Endothelial cell of umbilical vein (primary cell): Measurements from ENCODE around the gene SSC5D. TPM values are rescaled to one million over a fixed set of nuclear protein-coding genes. Genes with fewer than 3 reads are reported as not detected.

Source experiments
- BruUV-seq: library from RNA; stranded (reverse); fragments of 400-500 nt; replicated peaks from 2 replicates; lab custom pipeline; 2021; lab: Mats Ljungman, UMichigan
- CTCF ChIA-PET: fragments of 300-600, 350-600 bp; sonication (Branson Sonifier 250); formaldehyde crosslinking; loops from one replicate; lab custom pipeline; 2021; ENCODE audit warnings: antibody characterized with exemption, inconsistent platforms; lab: Charles Lee
- POLR2A ChIA-PET: fragments of 300-600, 350-600 bp; sonication (Branson Sonifier 250); formaldehyde crosslinking; loops from one replicate; lab custom pipeline; 2021; ENCODE audit warnings: antibody characterized with exemption, inconsistent platforms; lab: Charles Lee
- DNase-seq: peaks from one replicate; pipeline ENCODE4 v3.0.0-alpha.2; 2011; ENCODE audit warnings: low read depth, low spot score
- FAIRE-seq: peaks from 2 replicates; lab custom pipeline; 2011; peaks lifted over from hg19 to GRCh38; lab: Jason Lieb, UNC
- H2AFZ ChIP-seq: 2 replicates; pipeline ENCODE4 v1.6.0; 2012; ENCODE audit warnings: low read depth, low read length, control low read depth, inconsistent platforms
- H3K27ac ChIP-seq: 2 replicates; pipeline ENCODE4 v1.5.1; 2011; ENCODE audit warnings: low read depth, mild to moderate bottlenecking, control low read depth, low read length, moderate library complexity; ENCODE audit not compliant: insufficient read depth
- H3K27me3 ChIP-seq, 2 experiments: 2 replicates each; pipeline versions ENCODE4 v1.6.0 to v1.6.1; 2011; ENCODE audit warnings: low read length in 2 of 2, mixed read lengths in 1 of 2; ENCODE audit not compliant: control insufficient read depth in 2 of 2, insufficient read depth in 2 of 2
- H3K36me3 ChIP-seq, 2 experiments: 2 replicates in 1 of 2; 3 replicates in 1 of 2; pipeline ENCODE4 v1.5.1; 2011; ENCODE audit warnings: low read length in 2 of 2, mild to moderate bottlenecking in 1 of 2, moderate library complexity in 1 of 2; ENCODE audit not compliant: control insufficient read depth in 2 of 2, insufficient read depth in 2 of 2; ENCODE audit errors: extremely low read depth in 1 of 2
- H3K4me1 ChIP-seq: 3 replicates; pipeline ENCODE4 v1.5.1; 2011; ENCODE audit warnings: mild to moderate bottlenecking, low read length; ENCODE audit not compliant: control insufficient read depth, insufficient read depth; ENCODE audit errors: extremely low read depth
- H3K4me2 ChIP-seq: 2 replicates; pipeline ENCODE4 v1.6.1; 2011; ENCODE audit warnings: low read length, control low read depth, mixed read lengths; ENCODE audit not compliant: insufficient read depth
- H3K4me3 ChIP-seq, 3 experiments: fragments of 200-600 bp in 1 of 3; sonication (generic), shearing (Covaris generic) in 1 of 3; replicated peaks in 1 of 3; 2 replicates each; pipeline ENCODE4 v1.5.1; 2011 to 2016; ENCODE audit warnings: control low read depth in 3 of 3, low read length in 3 of 3, mild to moderate bottlenecking in 2 of 3, inconsistent platforms in 1 of 3, low read depth in 1 of 3, moderate library complexity in 1 of 3; ENCODE audit not compliant: insufficient read depth in 1 of 3
- H3K79me2 ChIP-seq: 2 replicates; pipeline ENCODE4 v1.6.0; 2012; ENCODE audit warnings: low read length, inconsistent platforms; ENCODE audit not compliant: control insufficient read depth, insufficient read depth
- H3K9ac ChIP-seq: replicated peaks from 2 replicates; pipeline ENCODE3; 2011; ENCODE audit warnings: low read length, control low read depth; ENCODE audit not compliant: insufficient read depth; ENCODE audit errors: extremely low read depth
- H3K9me1 ChIP-seq: replicated peaks from 3 replicates; pipeline ENCODE4 v1.6.0; 2011; ENCODE audit warnings: mild to moderate bottlenecking, low read length; ENCODE audit not compliant: control insufficient read depth, insufficient read depth; ENCODE audit errors: extremely low read depth
- H3K9me3 ChIP-seq: replicated peaks from 2 replicates; pipeline ENCODE4 v1.5.1; 2012; ENCODE audit warnings: low read length, inconsistent platforms; ENCODE audit not compliant: control insufficient read depth, insufficient read depth
- H4K20me1 ChIP-seq: replicated peaks from 2 replicates; pipeline ENCODE3; 2011; ENCODE audit warnings: mild to moderate bottlenecking, low read length; ENCODE audit not compliant: control insufficient read depth, insufficient read depth; ENCODE audit errors: extremely low read depth
- EZH2 ChIP-seq: IDR thresholded peaks from 2 replicates; pipeline ENCODE4 v1.6.1; 2012; ENCODE audit warnings: borderline replicate concordance, low read depth, mild to moderate bottlenecking, moderate library complexity, low read length, inconsistent platforms; ENCODE audit not compliant: severe bottlenecking
- FOS ChIP-seq: IDR thresholded peaks from 2 replicates; pipeline ENCODE4 v1.6.1; 2011; ENCODE audit warnings: mild to moderate bottlenecking, low read length, moderate library complexity, borderline replicate concordance; ENCODE audit not compliant: insufficient read depth
- JUN ChIP-seq: IDR thresholded peaks from 2 replicates; pipeline ENCODE4 v1.6.1; 2011; ENCODE audit warnings: borderline replicate concordance, low read depth; ENCODE audit not compliant: insufficient read length, insufficient read depth
- MYC ChIP-seq: IDR thresholded peaks from one replicate; pipeline ENCODE4 v1.6.1; 2011; ENCODE audit warnings: mild to moderate bottlenecking, low read depth, low read length
- POLR2A ChIP-seq: IDR thresholded peaks from 2 replicates; pipeline ENCODE4 v1.6.1; 2012; ENCODE audit warnings: low read depth, mild to moderate bottlenecking, control low read depth, low read length
- POLR2AphosphoS5 ChIP-seq: IDR thresholded peaks from 2 replicates; pipeline ENCODE4 v1.6.1; 2012; ENCODE audit warnings: low read depth, mild to moderate bottlenecking, control low read depth, low read length, moderate library complexity; ENCODE audit not compliant: insufficient read depth
- dilution Hi-C: fragments of 300-500 bp; cut with MboI; formaldehyde crosslinking; loops from one replicate; pipeline ENCODE4 v1.15.0; 2019; ENCODE audit warnings: low sequenced_read_pairs; ENCODE audit not compliant: extremely low pct_ligation_motif_present
- intact Hi-C: fragments of 100-400 bp; cut with micrococcal nuclease; formaldehyde crosslinking; loops from one replicate; pipeline ENCODE4 v1.10.0; 2022
- polyA plus RNA-seq, 4 experiments: library from polyadenylated mRNA; depleted of rRNA in 3 of 4; stranded (reverse) in 3 of 4; unstranded in 1 of 4; fragments of >200 nt; gene quantifications; 2 replicates each; pipeline versions ENCODE4 v1.2.1 to v1.2.3, GENCODE V29; 2011 to 2012; ENCODE audit warnings: missing spikeins in 1 of 4
- total RNA-seq: library from RNA; stranded (reverse); gene quantifications from 2 replicates; pipeline ENCODE4 v1.2.3, GENCODE V29; 2021
- TF ChIP-seq, protein P1 (sequence below), 2 donors: IDR thresholded peaks; 1 replicate in 1 of 2; 2 replicates in 1 of 2; pipeline ENCODE4 v1.5.1; 2011; ENCODE audit warnings: low read length in 2 of 2, mild to moderate bottlenecking in 2 of 2, moderate library complexity in 2 of 2, control low read depth in 1 of 2, inconsistent platforms in 1 of 2, low read depth in 1 of 2; ENCODE audit not compliant: insufficient read depth in 1 of 2; ENCODE audit errors: extremely low read depth in 1 of 2
- TF ChIP-seq, protein P2 (sequence below): IDR thresholded peaks from 2 replicates; pipeline ENCODE4 v1.6.1; 2011; ENCODE audit not compliant: insufficient read depth, insufficient read length

Gene SSC5D
- total and polyA plus RNA-seq, 2 donors (not counting 3 experiments of a cell fraction or from before 2014, with no cell fraction given) = 0.47 to 1.3 TPM

DNA sequence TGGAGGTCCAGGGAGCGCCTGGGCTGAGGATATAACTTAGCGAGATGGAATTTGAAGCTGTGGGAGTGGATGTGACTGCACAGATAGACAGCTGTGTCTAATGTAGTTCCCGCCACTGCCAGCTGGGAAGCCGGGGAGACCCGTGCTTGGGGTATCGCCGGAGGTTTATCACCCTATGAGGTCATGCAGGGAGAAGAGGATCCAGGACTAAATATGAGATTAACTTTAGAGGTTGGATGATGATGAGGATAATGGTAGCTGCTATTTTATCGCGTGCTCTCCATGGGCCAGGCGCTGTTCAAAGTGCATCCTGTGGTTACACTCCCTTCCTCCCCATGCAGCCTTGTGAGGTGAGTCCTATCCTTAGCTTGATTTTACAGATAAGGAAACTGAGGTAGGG is 19.9 kb downstream of the SSC5D start:
- no peak for FAIRE-seq
- no peaks in the 10 kb centered on the region for H3K36me3 ChIP-seq
- no peaks in the 10 kb centered on the region for H3K9me3 ChIP-seq
- no peaks in the 10 kb centered on the region for H3K9me1 ChIP-seq
- no peak overlapping the region for H3K4me2 ChIP-seq
- TF ChIP-seq POLR2A = no peak
- no peak for TF ChIP-seq MYC
- no peak for TF ChIP-seq FOS
- no peak for TF ChIP-seq EZH2
- TF ChIP-seq, protein P1, sequence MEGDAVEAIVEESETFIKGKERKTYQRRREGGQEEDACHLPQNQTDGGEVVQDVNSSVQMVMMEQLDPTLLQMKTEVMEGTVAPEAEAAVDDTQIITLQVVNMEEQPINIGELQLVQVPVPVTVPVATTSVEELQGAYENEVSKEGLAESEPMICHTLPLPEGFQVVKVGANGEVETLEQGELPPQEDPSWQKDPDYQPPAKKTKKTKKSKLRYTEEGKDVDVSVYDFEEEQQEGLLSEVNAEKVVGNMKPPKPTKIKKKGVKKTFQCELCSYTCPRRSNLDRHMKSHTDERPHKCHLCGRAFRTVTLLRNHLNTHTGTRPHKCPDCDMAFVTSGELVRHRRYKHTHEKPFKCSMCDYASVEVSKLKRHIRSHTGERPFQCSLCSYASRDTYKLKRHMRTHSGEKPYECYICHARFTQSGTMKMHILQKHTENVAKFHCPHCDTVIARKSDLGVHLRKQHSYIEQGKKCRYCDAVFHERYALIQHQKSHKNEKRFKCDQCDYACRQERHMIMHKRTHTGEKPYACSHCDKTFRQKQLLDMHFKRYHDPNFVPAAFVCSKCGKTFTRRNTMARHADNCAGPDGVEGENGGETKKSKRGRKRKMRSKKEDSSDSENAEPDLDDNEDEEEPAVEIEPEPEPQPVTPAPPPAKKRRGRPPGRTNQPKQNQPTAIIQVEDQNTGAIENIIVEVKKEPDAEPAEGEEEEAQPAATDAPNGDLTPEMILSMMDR (IDR thresholded peaks at IDR 0.05; ENCODE audit: extremely low read depth in 1 of 2, insufficient read depth in 1 of 2, low read depth in 1 of 2, low read length in 2 of 2) = no peak
- TF ChIP-seq JUN = no peak
- TF ChIP-seq POLR2AphosphoS5 = no peak
- TF ChIP-seq, protein P2, sequence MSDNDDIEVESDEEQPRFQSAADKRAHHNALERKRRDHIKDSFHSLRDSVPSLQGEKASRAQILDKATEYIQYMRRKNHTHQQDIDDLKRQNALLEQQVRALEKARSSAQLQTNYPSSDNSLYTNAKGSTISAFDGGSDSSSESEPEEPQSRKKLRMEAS = no peak
- DNase-seq = no peak
- intact Hi-C loops = no loop called here
- ChIA-PET CTCF (interaction anchor here (0.7 to 7.2 kb wide), 4 partner anchors 19 to 125 kb away, joined by 3 to 55 read pairs (median 5); no protein-coding TSS in a partner anchor), POLR2A (interaction anchor here (0.6 kb wide), 1 partner anchor 27 kb away, joined by 3 read pairs; no protein-coding TSS in a partner anchor)
- no peak overlapping the region for H3K4me3 ChIP-seq
- H3K79me2 ChIP-seq = no peaks in the 10 kb centered on the region
- H4K20me1 ChIP-seq = no peaks in the 10 kb centered on the region
- no peaks in the 10 kb centered on the region for H3K4me1 ChIP-seq
- H3K9ac ChIP-seq = no peak overlapping the region
- H2AFZ ChIP-seq = no peak overlapping the region
- dilution Hi-C loops = no loop called here
- no TSS peak for BruUV-seq
- H3K27ac ChIP-seq = no peak overlapping the region
- H3K27me3 ChIP-seq = peaks cover 0 to 1% of the 10 kb centered on the region in 2 experiments
